Hepatocyte (in vitro differentiated cells): Measurements from ENCODE around the gene SLC5A10.

Source experiments
- EZH2 ChIP-seq: fragments of 200-600 bp; sonication (generic); IDR thresholded peaks from 2 replicates; pipeline ENCODE4 v1.6.1; 2016; ENCODE audit warnings: antibody characterized with exemption, mild to moderate bottlenecking, borderline replicate concordance
- EZH2phosphoT487 ChIP-seq: fragments of 200-600 bp; sonication (generic); IDR thresholded peaks from one replicate; pipeline ENCODE4 v1.6.1; 2018; ENCODE audit warnings: antibody characterized with exemption, mild to moderate bottlenecking, low read depth, moderate library complexity; ENCODE audit not compliant: unreplicated experiment, severe bottlenecking
- TF ChIP-seq, protein P1 (sequence below): fragments of 200-600 bp; sonication (generic); IDR thresholded peaks from 2 replicates; pipeline ENCODE4 v1.5.1; 2016; ENCODE audit warnings: antibody characterized with exemption, mild to moderate bottlenecking; ENCODE audit not compliant: poor library complexity

- TF ChIP-seq, protein P1, sequence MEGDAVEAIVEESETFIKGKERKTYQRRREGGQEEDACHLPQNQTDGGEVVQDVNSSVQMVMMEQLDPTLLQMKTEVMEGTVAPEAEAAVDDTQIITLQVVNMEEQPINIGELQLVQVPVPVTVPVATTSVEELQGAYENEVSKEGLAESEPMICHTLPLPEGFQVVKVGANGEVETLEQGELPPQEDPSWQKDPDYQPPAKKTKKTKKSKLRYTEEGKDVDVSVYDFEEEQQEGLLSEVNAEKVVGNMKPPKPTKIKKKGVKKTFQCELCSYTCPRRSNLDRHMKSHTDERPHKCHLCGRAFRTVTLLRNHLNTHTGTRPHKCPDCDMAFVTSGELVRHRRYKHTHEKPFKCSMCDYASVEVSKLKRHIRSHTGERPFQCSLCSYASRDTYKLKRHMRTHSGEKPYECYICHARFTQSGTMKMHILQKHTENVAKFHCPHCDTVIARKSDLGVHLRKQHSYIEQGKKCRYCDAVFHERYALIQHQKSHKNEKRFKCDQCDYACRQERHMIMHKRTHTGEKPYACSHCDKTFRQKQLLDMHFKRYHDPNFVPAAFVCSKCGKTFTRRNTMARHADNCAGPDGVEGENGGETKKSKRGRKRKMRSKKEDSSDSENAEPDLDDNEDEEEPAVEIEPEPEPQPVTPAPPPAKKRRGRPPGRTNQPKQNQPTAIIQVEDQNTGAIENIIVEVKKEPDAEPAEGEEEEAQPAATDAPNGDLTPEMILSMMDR: no peak
- no peak for TF ChIP-seq EZH2
- TF ChIP-seq EZH2phosphoT487: no peak
These were observed 17.3 kb downstream of the SLC5A10 start for GRCh38 chr17:18968945-18969887.
